Measurements from ENCODE around the gene C10orf95.
"Not testable (repeated sequence)": the region's sequence is repeated elsewhere in the genome, so short reads cannot be mapped to it uniquely, and the experiment has no call there.

GRCh38 chr10:102500686-102501085 is 49.3 kb upstream of the C10orf95 start:
- TF ChIP-seq CTCF, POLR2AphosphoS5, POLR2A, EP300 (IDR thresholded peaks at IDR 0.05): not testable (repeated sequence)

Data from sigmoid colon (tissue), 4 donors.